Endothelial cell of umbilical vein (primary cell): ENCODE measurements around the gene TTC23L. TPM values are rescaled to one million over a fixed set of nuclear protein-coding genes. Genes with fewer than 3 reads are reported as not detected.

Experiments used
- BruUV-seq: library from RNA; stranded (reverse); fragments of 400-500 nt; replicated peaks from 2 replicates; lab custom pipeline; 2021; lab: Mats Ljungman, UMichigan
- CTCF ChIA-PET: fragments of 300-600, 350-600 bp; sonication (Branson Sonifier 250); formaldehyde crosslinking; loops from one replicate; lab custom pipeline; 2021; ENCODE audit warnings: antibody characterized with exemption, inconsistent platforms; lab: Charles Lee
- POLR2A ChIA-PET: fragments of 300-600, 350-600 bp; sonication (Branson Sonifier 250); formaldehyde crosslinking; loops from one replicate; lab custom pipeline; 2021; ENCODE audit warnings: antibody characterized with exemption, inconsistent platforms; lab: Charles Lee
- DNase-seq: peaks from one replicate; pipeline ENCODE4 v3.0.0-alpha.2; 2011; ENCODE audit warnings: low read depth, low spot score
- FAIRE-seq: peaks from 2 replicates; lab custom pipeline; 2011; peaks lifted over from hg19 to GRCh38; lab: Jason Lieb, UNC
- H2AFZ ChIP-seq: 2 replicates; pipeline ENCODE4 v1.6.0; 2012; ENCODE audit warnings: low read depth, low read length, control low read depth, inconsistent platforms
- H3K27ac ChIP-seq: 2 replicates; pipeline ENCODE4 v1.5.1; 2011; ENCODE audit warnings: low read depth, mild to moderate bottlenecking, control low read depth, low read length, moderate library complexity; ENCODE audit not compliant: insufficient read depth
- H3K27me3 ChIP-seq, 2 experiments: 2 replicates each; pipeline versions ENCODE4 v1.6.0 to v1.6.1; 2011; ENCODE audit warnings: low read length in 2 of 2, mixed read lengths in 1 of 2; ENCODE audit not compliant: control insufficient read depth in 2 of 2, insufficient read depth in 2 of 2
- H3K36me3 ChIP-seq, 2 experiments: 2 replicates in 1 of 2; 3 replicates in 1 of 2; pipeline ENCODE4 v1.5.1; 2011; ENCODE audit warnings: low read length in 2 of 2, mild to moderate bottlenecking in 1 of 2, moderate library complexity in 1 of 2; ENCODE audit not compliant: control insufficient read depth in 2 of 2, insufficient read depth in 2 of 2; ENCODE audit errors: extremely low read depth in 1 of 2
- H3K4me1 ChIP-seq: 3 replicates; pipeline ENCODE4 v1.5.1; 2011; ENCODE audit warnings: mild to moderate bottlenecking, low read length; ENCODE audit not compliant: control insufficient read depth, insufficient read depth; ENCODE audit errors: extremely low read depth
- H3K4me2 ChIP-seq: 2 replicates; pipeline ENCODE4 v1.6.1; 2011; ENCODE audit warnings: low read length, control low read depth, mixed read lengths; ENCODE audit not compliant: insufficient read depth
- H3K4me3 ChIP-seq, 3 experiments: fragments of 200-600 bp in 1 of 3; sonication (generic), shearing (Covaris generic) in 1 of 3; replicated peaks in 1 of 3; 2 replicates each; pipeline ENCODE4 v1.5.1; 2011 to 2016; ENCODE audit warnings: control low read depth in 3 of 3, low read length in 3 of 3, mild to moderate bottlenecking in 2 of 3, inconsistent platforms in 1 of 3, low read depth in 1 of 3, moderate library complexity in 1 of 3; ENCODE audit not compliant: insufficient read depth in 1 of 3
- H3K79me2 ChIP-seq: 2 replicates; pipeline ENCODE4 v1.6.0; 2012; ENCODE audit warnings: low read length, inconsistent platforms; ENCODE audit not compliant: control insufficient read depth, insufficient read depth
- H3K9ac ChIP-seq: replicated peaks from 2 replicates; pipeline ENCODE3; 2011; ENCODE audit warnings: low read length, control low read depth; ENCODE audit not compliant: insufficient read depth; ENCODE audit errors: extremely low read depth
- H3K9me1 ChIP-seq: replicated peaks from 3 replicates; pipeline ENCODE4 v1.6.0; 2011; ENCODE audit warnings: mild to moderate bottlenecking, low read length; ENCODE audit not compliant: control insufficient read depth, insufficient read depth; ENCODE audit errors: extremely low read depth
- H3K9me3 ChIP-seq: replicated peaks from 2 replicates; pipeline ENCODE4 v1.5.1; 2012; ENCODE audit warnings: low read length, inconsistent platforms; ENCODE audit not compliant: control insufficient read depth, insufficient read depth
- H4K20me1 ChIP-seq: replicated peaks from 2 replicates; pipeline ENCODE3; 2011; ENCODE audit warnings: mild to moderate bottlenecking, low read length; ENCODE audit not compliant: control insufficient read depth, insufficient read depth; ENCODE audit errors: extremely low read depth
- CTCF ChIP-seq, 2 donors: IDR thresholded peaks; 1 replicate in 1 of 2; 2 replicates in 1 of 2; pipeline ENCODE4 v1.5.1; 2011; ENCODE audit warnings: low read length in 2 of 2, mild to moderate bottlenecking in 2 of 2, moderate library complexity in 2 of 2, control low read depth in 1 of 2, inconsistent platforms in 1 of 2, low read depth in 1 of 2; ENCODE audit not compliant: insufficient read depth in 1 of 2; ENCODE audit errors: extremely low read depth in 1 of 2
- EZH2 ChIP-seq: IDR thresholded peaks from 2 replicates; pipeline ENCODE4 v1.6.1; 2012; ENCODE audit warnings: borderline replicate concordance, low read depth, mild to moderate bottlenecking, moderate library complexity, low read length, inconsistent platforms; ENCODE audit not compliant: severe bottlenecking
- FOS ChIP-seq: IDR thresholded peaks from 2 replicates; pipeline ENCODE4 v1.6.1; 2011; ENCODE audit warnings: mild to moderate bottlenecking, low read length, moderate library complexity, borderline replicate concordance; ENCODE audit not compliant: insufficient read depth
- GATA2 ChIP-seq: IDR thresholded peaks from 2 replicates; pipeline ENCODE4 v1.7.0; 2011; ENCODE audit warnings: low read depth, mild to moderate bottlenecking, moderate library complexity, mixed read lengths, low read length; ENCODE audit not compliant: insufficient read length, insufficient read depth
- JUN ChIP-seq: IDR thresholded peaks from 2 replicates; pipeline ENCODE4 v1.6.1; 2011; ENCODE audit warnings: borderline replicate concordance, low read depth; ENCODE audit not compliant: insufficient read length, insufficient read depth
- MAX ChIP-seq: IDR thresholded peaks from 2 replicates; pipeline ENCODE4 v1.6.1; 2011; ENCODE audit not compliant: insufficient read depth, insufficient read length
- MYC ChIP-seq: IDR thresholded peaks from one replicate; pipeline ENCODE4 v1.6.1; 2011; ENCODE audit warnings: mild to moderate bottlenecking, low read depth, low read length
- POLR2A ChIP-seq: IDR thresholded peaks from 2 replicates; pipeline ENCODE4 v1.6.1; 2012; ENCODE audit warnings: low read depth, mild to moderate bottlenecking, control low read depth, low read length
- POLR2AphosphoS5 ChIP-seq: IDR thresholded peaks from 2 replicates; pipeline ENCODE4 v1.6.1; 2012; ENCODE audit warnings: low read depth, mild to moderate bottlenecking, control low read depth, low read length, moderate library complexity; ENCODE audit not compliant: insufficient read depth
- dilution Hi-C: fragments of 300-500 bp; cut with MboI; formaldehyde crosslinking; loops from one replicate; pipeline ENCODE4 v1.15.0; 2019; ENCODE audit warnings: low sequenced_read_pairs; ENCODE audit not compliant: extremely low pct_ligation_motif_present
- intact Hi-C: fragments of 100-400 bp; cut with micrococcal nuclease; formaldehyde crosslinking; loops from one replicate; pipeline ENCODE4 v1.10.0; 2022
- polyA plus RNA-seq, 4 experiments: library from polyadenylated mRNA; depleted of rRNA in 3 of 4; stranded (reverse) in 3 of 4; unstranded in 1 of 4; fragments of >200 nt; gene quantifications; 2 replicates each; pipeline versions ENCODE4 v1.2.1 to v1.2.3, GENCODE V29; 2011 to 2012; ENCODE audit warnings: missing spikeins in 1 of 4
- total RNA-seq: library from RNA; stranded (reverse); gene quantifications from 2 replicates; pipeline ENCODE4 v1.2.3, GENCODE V29; 2021

TTC23L gene
- total and polyA plus RNA-seq, 2 donors (not counting 3 experiments of a cell fraction or from before 2014, with no cell fraction given) = not detected

- no peak for FAIRE-seq
- CTCF ChIA-PET = interaction anchor here (1.0 to 2.5 kb wide), 3 partner anchors 10 to 348 kb away, joined by 3 to 13 read pairs (median 3); no protein-coding TSS in a partner anchor
- Histone ChIP-seq H3K4me3 (no peak overlapping the region), H3K9me1 (no peaks in the 10 kb centered on the region), H3K36me3 (peaks cover 26 to 28% of the 10 kb centered on the region in 2 experiments), H3K27ac (no peak overlapping the region), H3K9ac (no peak overlapping the region), H3K9me3 (no peaks in the 10 kb centered on the region), H4K20me1 (no peaks in the 10 kb centered on the region), H3K4me2 (no peak overlapping the region), H2AFZ (no peak overlapping the region), H3K79me2 (no peaks in the 10 kb centered on the region), H3K27me3 (no peaks in the 10 kb centered on the region), H3K4me1 (no peaks in the 10 kb centered on the region)
- dilution Hi-C loops (no loop called here), intact Hi-C loops (no loop called here)
- POLR2A ChIA-PET = no interaction called here
- DNase-seq = no peak
- TF ChIP-seq GATA2 (no peak), POLR2A (no peak), POLR2AphosphoS5 (no peak), MAX (no peak), CTCF (IDR thresholded peaks at IDR 0.05; ENCODE audit: extremely low read depth in 1 of 2, insufficient read depth in 1 of 2, low read depth in 1 of 2, low read length in 2 of 2) (no peak), JUN (no peak), MYC (no peak), FOS (no peak), EZH2 (no peak)
- no TSS peak for BruUV-seq
Measured at GRCh38 chr5:34833976-34834793, 4.8 kb upstream of the TTC23L start.
